Activated naive CD4-positive, alpha-beta T cell treated with anti-CD3 and anti-CD28 coated beads, Interleukin-2, amount 10 ng/mL, durations not matched to agents 7 days and 5 days (primary cell): Measurements from ENCODE around the gene YY1AP1.
"Not testable (repeated sequence)": the region's sequence is repeated elsewhere in the genome, so short reads cannot be mapped to it uniquely, and the experiment has no call there.

Experiments
- CTCF ChIA-PET: fragments of 350-600 bp; sonication (Branson Sonifier 250); formaldehyde crosslinking; loops from one replicate; lab custom pipeline; 2021; ENCODE audit warnings: antibody characterized with exemption; lab: Charles Lee
- DNase-seq: peaks from one replicate; pipeline ENCODE4 v3.0.0-alpha.2; 2020
- H3K27ac Mint-ChIP-seq: one replicate; pipeline ENCODE4 v1.8.0; 2021; ENCODE audit warnings: mild to moderate bottlenecking, moderate library complexity, mixed read lengths
- H3K27me3 Mint-ChIP-seq: one replicate; pipeline ENCODE4 v1.8.0; 2021; ENCODE audit warnings: mild to moderate bottlenecking, mixed read lengths
- H3K36me3 Mint-ChIP-seq: one replicate; pipeline ENCODE4 v1.8.0; 2021; ENCODE audit warnings: mixed read lengths
- H3K4me1 Mint-ChIP-seq: one replicate; pipeline ENCODE4 v1.8.0; 2021; ENCODE audit warnings: mixed read lengths
- H3K4me3 Mint-ChIP-seq: one replicate; pipeline ENCODE4 v1.8.0; 2021; ENCODE audit warnings: mild to moderate bottlenecking, moderate library complexity, mixed read lengths
- H3K9me3 Mint-ChIP-seq: one replicate; pipeline ENCODE4 v1.8.0; 2021; ENCODE audit warnings: mixed read lengths

YY1AP1 gene

DNA sequence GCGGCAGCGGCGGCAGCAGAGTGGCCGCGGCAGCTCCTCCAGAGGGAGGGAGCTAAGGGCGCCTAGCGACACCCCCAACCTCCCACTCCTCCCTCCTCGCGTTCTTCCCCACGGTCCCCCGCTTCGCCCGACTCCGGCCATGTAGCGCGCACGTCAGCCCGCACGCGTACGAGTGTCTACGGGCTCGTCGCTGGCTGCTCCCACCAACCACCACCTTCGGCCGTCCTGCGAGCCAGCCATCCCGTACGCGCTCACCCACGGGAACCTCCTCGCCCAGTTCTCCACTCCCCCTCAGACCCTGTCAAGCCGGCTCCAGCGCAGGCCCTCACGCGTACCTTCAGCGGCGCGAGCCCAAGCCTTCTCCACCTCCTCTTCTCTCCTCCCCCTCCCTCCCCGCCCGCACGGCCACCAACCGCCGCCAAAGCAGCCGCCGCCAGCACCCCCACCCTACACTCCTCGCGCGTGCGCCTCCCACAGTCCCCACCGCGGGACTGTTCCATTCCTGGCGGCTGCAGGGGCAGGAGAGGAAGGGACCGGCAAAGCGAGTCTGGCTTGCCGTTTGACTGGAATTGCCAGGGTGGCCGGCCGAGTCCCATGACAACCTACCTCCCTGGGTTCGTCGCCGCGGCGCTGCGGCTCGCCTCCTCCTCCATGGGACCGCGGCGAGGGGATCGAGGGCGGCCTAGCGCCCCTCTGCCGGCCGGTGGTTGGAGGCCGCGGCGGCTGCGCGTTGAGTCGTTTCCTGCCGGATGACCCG, at the start of gene YY1AP1:
Gene YY1AP1, minus strand, starts transcription at position 451 of the 757 bp plus-strand sequence. CDS start 8,338 bp downstream, outside the sequence.
- Mint-ChIP-seq H3K36me3 (peaks cover 56% of the 10 kb centered on the region), H3K9me3 (peaks cover 6% of the 10 kb centered on the region), H3K27ac (peak within 1 kb of the TSS; percentile 97), H3K4me3 (peak within 1 kb of the TSS; percentile 97), H3K27me3 (peaks cover 7% of the 10 kb centered on the region), H3K4me1 (peaks cover 57% of the 10 kb centered on the region)
- peak; percentile 92 for DNase-seq
- CTCF ChIA-PET, result no interaction called here

DNA sequence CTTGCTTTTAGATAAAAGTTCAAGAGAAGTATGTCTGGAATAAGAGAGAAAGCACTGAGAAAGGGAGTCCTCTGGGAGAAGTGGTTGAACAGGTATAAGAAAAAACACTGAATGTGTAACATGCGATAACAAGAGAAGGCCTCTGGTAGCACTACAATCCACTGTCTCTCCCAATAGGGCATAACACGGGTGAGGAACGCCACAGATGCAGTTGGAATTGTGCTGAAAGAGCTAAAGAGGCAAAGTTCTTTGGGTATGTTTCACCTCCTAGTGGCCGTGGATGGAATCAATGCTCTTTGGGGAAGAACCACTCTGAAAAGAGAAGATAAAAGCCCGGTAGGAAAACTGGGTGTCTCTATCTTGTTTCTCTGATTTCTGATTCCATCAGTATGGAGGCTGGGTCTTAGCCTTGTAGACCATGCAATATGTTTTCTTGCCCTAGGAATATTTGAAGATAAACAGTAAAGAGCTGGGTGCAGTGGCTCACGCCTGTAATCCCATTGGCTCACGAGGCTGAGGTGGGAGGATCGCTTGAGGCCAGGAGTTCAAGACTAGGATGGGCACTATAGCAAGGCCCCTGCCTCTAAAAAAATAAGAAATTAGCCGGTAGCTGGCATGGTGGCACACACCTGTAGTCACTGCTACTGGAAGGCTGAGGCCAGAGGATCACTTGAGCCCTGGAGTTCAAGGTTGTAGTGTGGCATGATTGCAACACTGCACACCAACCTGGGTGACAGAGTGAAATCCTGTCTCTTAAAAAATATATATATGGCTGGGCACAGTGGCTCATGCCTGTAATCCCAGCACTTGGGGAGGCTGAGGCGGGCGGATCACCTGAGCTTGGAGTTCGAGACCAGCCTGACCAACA, 40.7 kb upstream of the YY1AP1 start:
- Mint-ChIP-seq H3K4me3 (no peak overlapping the region), H3K9me3 (no peaks in the 10 kb centered on the region), H3K27ac (no peak overlapping the region), H3K27me3 (no peaks in the 10 kb centered on the region), H3K4me1 (no peaks in the 10 kb centered on the region), H3K36me3 (peaks cover 27% of the 10 kb centered on the region)
- peak; percentile 66 for DNase-seq
- CTCF ChIA-PET, result interaction anchor here (0.6 to 1.6 kb wide), 8 partner anchors 9 to 175 kb away, joined by 3 to 9 read pairs (median 3); no protein-coding TSS in a partner anchor

DNA sequence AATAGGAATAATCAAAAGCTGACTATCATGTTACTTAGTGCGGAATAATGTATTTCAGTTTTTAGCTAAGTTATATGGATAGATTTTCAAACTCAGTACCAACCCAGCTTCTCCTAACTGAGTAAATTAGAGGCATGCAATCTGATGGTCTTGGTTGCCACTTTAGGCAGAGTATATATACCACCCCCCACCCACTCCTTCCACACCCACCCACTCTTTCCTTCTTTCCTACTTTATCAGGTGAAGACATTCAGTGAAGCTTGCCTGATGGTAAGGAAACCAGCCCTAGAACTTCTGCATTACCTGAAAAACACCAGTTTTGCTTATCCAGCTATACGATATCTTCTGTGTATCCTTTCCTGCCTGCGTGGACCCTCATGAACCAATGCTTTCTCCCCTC, 36.6 kb upstream of the YY1AP1 start:
- no peak overlapping the region for H3K27ac Mint-ChIP-seq
- peaks cover 16% of the 10 kb centered on the region for H3K36me3 Mint-ChIP-seq
- H3K27me3 Mint-ChIP-seq, result no peaks in the 10 kb centered on the region
- H3K4me3 Mint-ChIP-seq, result no peak overlapping the region
- CTCF ChIA-PET, result interaction anchor here (0.9 kb wide), 1 partner anchor 9 kb away, joined by 4 read pairs; no protein-coding TSS in a partner anchor
- no peak for DNase-seq
- H3K9me3 Mint-ChIP-seq, result no peaks in the 10 kb centered on the region
- no peaks in the 10 kb centered on the region for H3K4me1 Mint-ChIP-seq

DNA sequence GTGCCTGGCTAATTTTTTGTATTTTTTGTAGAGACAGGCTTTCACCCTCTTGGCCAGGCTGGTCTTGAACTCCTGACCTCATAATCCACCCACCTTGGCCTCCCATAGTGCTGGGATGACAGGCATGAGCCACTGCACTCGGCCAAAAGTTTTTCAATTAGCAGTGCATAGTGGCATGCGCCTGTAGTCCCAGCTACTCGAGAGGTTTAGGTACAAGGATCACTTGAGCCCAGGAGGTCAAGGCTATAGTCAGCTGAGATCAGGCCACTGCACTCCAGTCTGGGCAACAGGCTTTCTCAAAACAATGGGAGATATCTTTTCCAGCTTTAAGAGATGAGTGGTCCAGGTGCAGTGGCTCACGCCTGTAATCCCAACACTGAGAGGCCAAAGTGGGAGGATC, 31.1 kb upstream of the YY1AP1 start:
- H3K27me3 Mint-ChIP-seq, result no peaks in the 10 kb centered on the region
- H3K9me3 Mint-ChIP-seq, result no peaks in the 10 kb centered on the region
- H3K4me1 Mint-ChIP-seq, result peaks cover 20% of the 10 kb centered on the region
- DNase-seq, result no peak
- no peak overlapping the region for H3K27ac Mint-ChIP-seq
- peaks cover 19% of the 10 kb centered on the region for H3K36me3 Mint-ChIP-seq
- CTCF ChIA-PET, result interaction anchor here (0.6 to 1.1 kb wide), 2 partner anchors 10 to 71 kb away, joined by 3 read pairs; no protein-coding TSS in a partner anchor
- no peak overlapping the region for H3K4me3 Mint-ChIP-seq

GRCh38 chr1:155718524-155719115, 30.0 kb upstream of the YY1AP1 start:
- peaks cover 20% of the 10 kb centered on the region for H3K4me1 Mint-ChIP-seq
- H3K27ac Mint-ChIP-seq, H3K27me3 Mint-ChIP-seq, DNase-seq, H3K4me3 Mint-ChIP-seq, H3K9me3 Mint-ChIP-seq: not testable (repeated sequence)
- H3K36me3 Mint-ChIP-seq, result peaks cover 23% of the 10 kb centered on the region
- CTCF ChIA-PET, result interaction anchor here (1.1 kb wide), 1 partner anchor 11 kb away, joined by 3 read pairs; no protein-coding TSS in a partner anchor

DNA sequence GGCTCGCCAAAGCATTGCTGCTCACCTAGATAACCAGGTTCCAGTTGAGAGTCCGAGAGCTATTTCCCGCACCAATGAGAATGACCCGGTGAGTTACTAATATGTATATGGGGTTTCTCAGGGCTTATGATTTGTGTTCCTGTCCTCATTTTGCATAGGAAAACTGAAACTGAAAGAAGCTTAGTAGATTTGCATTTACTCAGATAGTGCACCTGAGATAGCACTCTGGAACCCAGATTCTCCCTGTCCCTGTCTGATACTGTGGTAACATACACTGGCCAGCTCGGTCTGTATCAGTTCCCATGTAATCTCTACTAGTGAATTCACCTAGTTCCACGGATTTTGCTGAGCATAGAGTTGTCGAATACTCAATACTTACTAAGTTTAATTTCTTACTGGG, 28.5 kb upstream of the YY1AP1 start:
- H3K27me3 Mint-ChIP-seq, result no peaks in the 10 kb centered on the region
- H3K27ac Mint-ChIP-seq, result no peak overlapping the region
- CTCF ChIA-PET, result no interaction called here
- H3K36me3 Mint-ChIP-seq, result peaks cover 26% of the 10 kb centered on the region
- no peak overlapping the region for H3K4me3 Mint-ChIP-seq
- no peaks in the 10 kb centered on the region for H3K9me3 Mint-ChIP-seq
- H3K4me1 Mint-ChIP-seq, result peaks cover 20% of the 10 kb centered on the region
- no peak for DNase-seq

GRCh38 chr1:155715777-155716176, 27.2 kb upstream of the YY1AP1 start:
- Mint-ChIP-seq H3K4me3 (no peak overlapping the region), H3K27ac (peak overlapping the region; percentile 22), H3K4me1 (peaks cover 20% of the 10 kb centered on the region), H3K9me3 (no peaks in the 10 kb centered on the region), H3K27me3 (no peaks in the 10 kb centered on the region), H3K36me3 (peaks cover 27% of the 10 kb centered on the region)
- DNase-seq, result no peak
- CTCF ChIA-PET, result interaction anchor here (0.7 to 1.3 kb wide), 4 partner anchors 8 to 13 kb away, joined by 3 read pairs; no protein-coding TSS in a partner anchor

GRCh38 chr1:155715056-155715455, 26.5 kb upstream of the YY1AP1 start:
- H3K4me3 Mint-ChIP-seq, H3K27me3 Mint-ChIP-seq, H3K27ac Mint-ChIP-seq, DNase-seq, H3K9me3 Mint-ChIP-seq: not testable (repeated sequence)
- Mint-ChIP-seq H3K4me1 (peaks cover 20% of the 10 kb centered on the region), H3K36me3 (peaks cover 28% of the 10 kb centered on the region)
- CTCF ChIA-PET, result interaction anchor here (0.7 to 1.3 kb wide), 4 partner anchors 7 to 14 kb away, joined by 3 read pairs; no protein-coding TSS in a partner anchor

- CTCF ChIA-PET, result no interaction called here
- Mint-ChIP-seq H3K9me3 (no peaks in the 10 kb centered on the region), H3K4me3 (no peak overlapping the region), H3K36me3 (peaks cover 29% of the 10 kb centered on the region), H3K4me1 (peaks cover 21% of the 10 kb centered on the region), H3K27me3 (no peaks in the 10 kb centered on the region), H3K27ac (no peak overlapping the region)
- no peak for DNase-seq
These were observed 24.5 kb upstream of the YY1AP1 start for GRCh38 chr1:155713075-155713474.

GRCh38 chr1:155712636-155713035, 24.1 kb upstream of the YY1AP1 start:
- H3K9me3 Mint-ChIP-seq, H3K4me3 Mint-ChIP-seq, H3K27ac Mint-ChIP-seq, H3K27me3 Mint-ChIP-seq, CTCF ChIA-PET: not testable (repeated sequence)
- peaks cover 24% of the 10 kb centered on the region for H3K4me1 Mint-ChIP-seq
- H3K36me3 Mint-ChIP-seq, result peaks cover 31% of the 10 kb centered on the region
- DNase-seq, result peak; percentile 25

- DNase-seq, H3K4me3 Mint-ChIP-seq, CTCF ChIA-PET, H3K27me3 Mint-ChIP-seq, H3K9me3 Mint-ChIP-seq: not testable (repeated sequence)
- Mint-ChIP-seq H3K4me1 (peaks cover 16% of the 10 kb centered on the region), H3K27ac (peak overlapping the region; percentile 34), H3K36me3 (peaks cover 31% of the 10 kb centered on the region)
These were observed 22.9 kb upstream of the YY1AP1 start for GRCh38 chr1:155711457-155711856.

- Mint-ChIP-seq H3K27ac (no peak overlapping the region), H3K4me1 (peaks cover 11% of the 10 kb centered on the region), H3K4me3 (no peak overlapping the region), H3K27me3 (no peaks in the 10 kb centered on the region), H3K36me3 (peaks cover 25% of the 10 kb centered on the region), H3K9me3 (no peaks in the 10 kb centered on the region)
- no peak for DNase-seq
- CTCF ChIA-PET, result no interaction called here
These were observed 20.8 kb upstream of the YY1AP1 start for GRCh38 chr1:155709391-155709790.

DNA sequence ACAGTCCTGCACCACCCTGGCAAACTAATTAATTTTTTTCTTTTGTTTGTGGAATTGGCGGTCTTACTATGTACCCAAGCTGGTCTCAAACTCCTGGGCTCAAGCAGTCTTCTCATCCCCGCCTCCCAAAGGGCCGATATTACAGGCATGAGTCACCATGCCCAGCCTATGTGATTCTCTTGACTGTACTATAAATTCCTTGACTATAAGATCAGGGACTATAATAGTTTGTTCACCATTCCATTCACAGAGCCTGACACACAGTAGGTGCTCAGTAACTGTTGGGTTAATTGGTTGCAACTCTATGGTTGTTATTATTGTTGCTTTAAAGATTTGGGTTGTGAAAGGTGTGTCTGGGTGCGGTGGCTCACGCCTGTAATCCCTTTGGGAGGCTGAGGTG, 17.6 kb upstream of the YY1AP1 start:
- Mint-ChIP-seq H3K27ac (no peak overlapping the region), H3K4me3 (no peak overlapping the region), H3K27me3 (no peaks in the 10 kb centered on the region), H3K9me3 (no peaks in the 10 kb centered on the region), H3K36me3 (peaks cover 11% of the 10 kb centered on the region), H3K4me1 (peaks cover 13% of the 10 kb centered on the region)
- DNase-seq, result no peak
- CTCF ChIA-PET, result interaction anchor here (0.8 kb wide), 1 partner anchor 9 kb away, joined by 3 read pairs; no protein-coding TSS in a partner anchor

DNA sequence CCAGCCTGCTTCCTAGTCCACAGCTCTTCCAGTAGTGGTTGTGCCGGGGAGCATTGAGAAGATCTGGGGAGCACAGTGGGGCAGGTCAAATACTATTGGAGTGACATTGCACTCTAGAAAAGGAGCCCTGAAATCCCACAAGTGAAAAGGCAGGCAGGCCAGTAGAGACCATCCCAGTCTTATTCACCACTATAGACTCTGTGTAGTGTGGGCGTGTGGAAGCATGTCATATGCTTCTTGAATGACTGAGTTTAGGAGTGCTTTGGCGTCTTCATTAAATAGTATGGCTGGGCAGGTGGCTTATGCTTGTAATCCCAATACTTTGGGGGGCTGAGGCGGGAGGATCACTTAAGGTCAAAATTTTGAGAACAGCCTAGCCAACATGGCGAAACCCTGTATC, 15.8 kb upstream of the YY1AP1 start:
- CTCF ChIA-PET, DNase-seq, H3K4me3 Mint-ChIP-seq, H3K36me3 Mint-ChIP-seq, H3K9me3 Mint-ChIP-seq, H3K27me3 Mint-ChIP-seq, H3K27ac Mint-ChIP-seq: not testable (repeated sequence)
- H3K4me1 Mint-ChIP-seq, result peaks cover 15% of the 10 kb centered on the region
